Natural killer cell (primary cell): ENCODE results near the gene GNB1L. TPM values are rescaled to one million over a fixed set of nuclear protein-coding genes. Genes with fewer than 3 reads are reported as not detected.
"Not testable (repeated sequence)": the region's sequence is repeated elsewhere in the genome, so short reads cannot be mapped to it uniquely, and the experiment has no call there.

Source experiments
- ATAC-seq, 3 donors: fragments of 150-1000 bp in 2 of 3; fragments of 200-7000 bp in 1 of 3; cut with Tn5 transposase; 1 replicate in 1 of 3; 2 replicates in 2 of 3; pipeline ENCODE4 v1.10.0; 2021; ENCODE audit warnings: mild to moderate bottlenecking in 2 of 3, moderate library complexity in 2 of 3
- DNase-seq, 2 donors: peaks; one replicate each; pipeline versions ENCODE4 v3.0.0 to v3.0.0-alpha.2; 2013 to 2021; ENCODE audit warnings: mixed read lengths in 1 of 2
- H3K27ac ChIP-seq: one replicate; pipeline ENCODE4 v1.5.1; 2013; ENCODE audit warnings: mild to moderate bottlenecking, low read length
- H3K27me3 ChIP-seq: one replicate; pipeline ENCODE4 v1.6.1; 2013; ENCODE audit warnings: low read length; ENCODE audit not compliant: control insufficient read depth, insufficient read depth
- H3K36me3 ChIP-seq: one replicate; pipeline ENCODE4 v1.6.1; 2013; ENCODE audit warnings: low read length; ENCODE audit not compliant: control insufficient read depth, insufficient read depth
- H3K4me1 ChIP-seq: one replicate; pipeline ENCODE4 v1.6.1; 2013; ENCODE audit warnings: low read length; ENCODE audit not compliant: control insufficient read depth, insufficient read depth
- H3K4me3 ChIP-seq: one replicate; pipeline ENCODE4 v1.5.1; 2013; ENCODE audit warnings: low read length
- H3K9me3 ChIP-seq: one replicate; pipeline ENCODE4 v1.6.1; 2013; ENCODE audit warnings: low read length; ENCODE audit not compliant: control insufficient read depth, insufficient read depth
- H3K27ac Mint-ChIP-seq, 2 donors: one replicate each; pipeline ENCODE4 v1.8.0; 2022; ENCODE audit warnings: mild to moderate bottlenecking in 2 of 2, mixed read lengths in 2 of 2, moderate library complexity in 1 of 2
- H3K27me3 Mint-ChIP-seq, 2 donors: one replicate each; pipeline ENCODE4 v1.8.0; 2022; ENCODE audit warnings: low read depth in 2 of 2, mixed read lengths in 2 of 2
- H3K36me3 Mint-ChIP-seq: one replicate; pipeline ENCODE4 v1.8.0; 2022; ENCODE audit warnings: mixed read lengths
- H3K4me1 Mint-ChIP-seq, 2 donors: one replicate each; pipeline ENCODE4 v1.8.0; 2022; ENCODE audit warnings: mixed read lengths in 2 of 2
- H3K4me3 Mint-ChIP-seq: one replicate; pipeline ENCODE4 v1.8.0; 2022; ENCODE audit warnings: mild to moderate bottlenecking, moderate library complexity, mixed read lengths
- H3K9me3 Mint-ChIP-seq, 2 donors: one replicate each; pipeline ENCODE4 v1.8.0; 2022; ENCODE audit warnings: mixed read lengths in 2 of 2
- CTCF ChIP-seq: fragments of 200-600 bp; IDR thresholded peaks from one replicate; pipeline ENCODE4 v1.8.0; 2022; ENCODE audit warnings: antibody characterized with exemption
- WGBS: methylation state at CpG from one replicate; pipeline ENCODE4 v1.1.7; 2013; ENCODE audit warnings: missing lambda C conversion rate; ENCODE audit not compliant: insufficient coverage; 5-methylcytosine and 5-hydroxymethylcytosine counted together
- intact Hi-C: fragments of 100-400 bp; cut with micrococcal nuclease; formaldehyde crosslinking; loops from one replicate; pipeline ENCODE4 v1.14.2; 2022
- total RNA-seq, 4 donors: library from RNA; stranded (reverse); fragments of 120-200 nt in 1 of 4; gene quantifications; one replicate each; pipeline versions ENCODE4 v1.2.3 to v1.2.4, GENCODE V29; 2013 to 2022

The GNB1L gene
- total RNA-seq, 3 donors from 2014 or later (not counting 1 experiment from before 2014, with no cell fraction given): 5.1 to 5.3 (median 5.3) TPM

GRCh38 chr22:19840059-19840458 lies 14.6 kb downstream of the GNB1L start:
- peaks cover under 1 to 7% of the 10 kb centered on the region in 2 donors for H3K4me1 Mint-ChIP-seq
- H3K36me3 Mint-ChIP-seq: no peaks in the 10 kb centered on the region
- no peaks in the 10 kb centered on the region for H3K9me3 ChIP-seq
- ATAC-seq: no peak
- intact Hi-C loops: no loop called here
- H3K27ac Mint-ChIP-seq: no peak overlapping the region
- TF ChIP-seq CTCF: no peak
- no peaks in the 10 kb centered on the region for H3K27me3 ChIP-seq
- no peaks in the 10 kb centered on the region for H3K27me3 Mint-ChIP-seq
- no peaks in the 10 kb centered on the region for H3K9me3 Mint-ChIP-seq
- no peak for DNase-seq
- H3K4me3 Mint-ChIP-seq: no peak overlapping the region
- no peak overlapping the region for H3K4me3 ChIP-seq
- no peak overlapping the region for H3K27ac ChIP-seq
- H3K36me3 ChIP-seq: no peaks in the 10 kb centered on the region
- 88% methylated on average over 3 of the region's 4 CpGs for WGBS
- peaks cover 12% of the 10 kb centered on the region for H3K4me1 ChIP-seq

GRCh38 chr22:19837915-19838314 lies 16.8 kb downstream of the GNB1L start:
- Histone ChIP-seq H3K4me1 (no peaks in the 10 kb centered on the region), H3K4me3 (no peak overlapping the region), H3K27me3 (no peaks in the 10 kb centered on the region), H3K9me3 (no peaks in the 10 kb centered on the region), H3K36me3 (no peaks in the 10 kb centered on the region), H3K27ac (no peak overlapping the region)
- Mint-ChIP-seq H3K27ac (no peak overlapping the region), H3K4me3 (no peak overlapping the region), H3K9me3 (no peaks in the 10 kb centered on the region), H3K4me1 (peaks cover 0 to 12% of the 10 kb centered on the region in 2 donors), H3K27me3 (no peaks in the 10 kb centered on the region), H3K36me3 (no peaks in the 10 kb centered on the region)
- WGBS: 90% methylated on average over 6 of the region's 6 CpGs
- DNase-seq (no peak), ATAC-seq (no peak)
- TF ChIP-seq CTCF: no peak
- intact Hi-C loops: no loop called here

GRCh38 chr22:19836512-19836911 lies 18.2 kb downstream of the GNB1L start:
- Mint-ChIP-seq H3K9me3 (no peaks in the 10 kb centered on the region), H3K27me3 (no peaks in the 10 kb centered on the region), H3K4me3 (no peak overlapping the region), H3K27ac (no peak overlapping the region), H3K4me1 (peaks cover 0 to 12% of the 10 kb centered on the region in 2 donors), H3K36me3 (no peaks in the 10 kb centered on the region)
- H3K4me1 ChIP-seq: no peaks in the 10 kb centered on the region
- intact Hi-C loops: no loop called here
- DNase-seq (no peak), ATAC-seq (no peak)
- TF ChIP-seq CTCF: no peak
- H3K36me3 ChIP-seq: no peaks in the 10 kb centered on the region
- H3K27me3 ChIP-seq: no peaks in the 10 kb centered on the region
- no peaks in the 10 kb centered on the region for H3K9me3 ChIP-seq
- H3K27ac ChIP-seq: no peak overlapping the region
- H3K4me3 ChIP-seq: no peak overlapping the region

GRCh38 chr22:19834599-19834998 lies 20.1 kb downstream of the GNB1L start:
- no peak overlapping the region for H3K4me3 ChIP-seq
- intact Hi-C loops: no loop called here
- H3K9me3 ChIP-seq: no peaks in the 10 kb centered on the region
- Mint-ChIP-seq H3K9me3 (no peaks in the 10 kb centered on the region), H3K4me1 (peaks cover 0 to 12% of the 10 kb centered on the region in 2 donors), H3K4me3 (no peak overlapping the region), H3K27me3 (no peaks in the 10 kb centered on the region), H3K36me3 (no peaks in the 10 kb centered on the region), H3K27ac (no peak overlapping the region)
- no peaks in the 10 kb centered on the region for H3K4me1 ChIP-seq
- no peak for TF ChIP-seq CTCF
- no peak for ATAC-seq
- H3K27ac ChIP-seq: no peak overlapping the region
- DNase-seq: no peak
- H3K36me3 ChIP-seq: no peaks in the 10 kb centered on the region
- H3K27me3 ChIP-seq: no peaks in the 10 kb centered on the region

- H3K4me3 Mint-ChIP-seq, H3K9me3 ChIP-seq, ATAC-seq, H3K36me3 Mint-ChIP-seq, DNase-seq, H3K27ac ChIP-seq, H3K27me3 ChIP-seq, H3K9me3 Mint-ChIP-seq, H3K27me3 Mint-ChIP-seq, intact Hi-C loops, H3K4me1 ChIP-seq, H3K27ac Mint-ChIP-seq, H3K4me3 ChIP-seq, H3K36me3 ChIP-seq: not testable (repeated sequence)
- H3K4me1 Mint-ChIP-seq: peaks cover 0 to 12% of the 10 kb centered on the region in 2 donors
- WGBS: 88% methylated on average over 9 of the region's 9 CpGs
Measured at GRCh38 chr22:19833327-19833726, 21.3 kb downstream of the GNB1L start.
